ENCODE results near the gene HAND1. TPM values are rescaled to one million over a fixed set of nuclear protein-coding genes. Genes with fewer than 3 reads are reported as not detected.

The HAND1 gene
- total RNA-seq, 4 donors from 2014 or later = not detected

DNA sequence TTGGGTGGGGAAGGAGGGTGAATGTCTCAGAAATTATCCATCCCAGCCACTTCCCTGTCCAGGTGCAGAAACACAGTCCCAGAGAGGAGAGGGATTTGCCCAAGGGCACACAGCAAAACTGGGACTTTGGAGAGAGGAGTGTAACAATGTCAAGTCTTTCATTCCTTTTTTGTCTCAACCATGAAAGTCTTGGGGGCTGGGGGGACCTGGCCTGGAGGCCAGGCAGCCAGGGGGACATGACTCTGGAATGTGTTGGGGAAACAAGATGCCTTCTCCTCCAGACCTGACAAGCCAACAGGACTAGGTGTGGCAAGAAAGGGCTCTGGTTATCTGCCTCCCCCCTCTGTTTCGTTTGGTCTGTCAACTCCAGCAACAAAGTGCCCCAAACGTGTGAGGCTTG, 13.9 kb upstream of the HAND1 start:
- WGBS, 2 donors = 29 to 43% methylated on average over 1 to 2 of the region's 2 CpGs
- H3K4me3 ChIP-seq = no peak overlapping the region
- DNase-seq = no peak
- H3K36me3 ChIP-seq = no peaks in the 10 kb centered on the region
- peaks cover 0 to 99% (median under 1%) of the 10 kb centered on the region in 4 donors for H3K27me3 ChIP-seq
- no peak overlapping the region for H3K27ac ChIP-seq
- no peaks in the 10 kb centered on the region for H3K9me3 ChIP-seq
- H3K4me1 ChIP-seq = no peaks in the 10 kb centered on the region
- intact Hi-C loops (cut with DNase I) = no loop called here
- TF ChIP-seq POLR2A (IDR thresholded peaks at IDR 0.05) = no peak
- TF ChIP-seq, protein P1, sequence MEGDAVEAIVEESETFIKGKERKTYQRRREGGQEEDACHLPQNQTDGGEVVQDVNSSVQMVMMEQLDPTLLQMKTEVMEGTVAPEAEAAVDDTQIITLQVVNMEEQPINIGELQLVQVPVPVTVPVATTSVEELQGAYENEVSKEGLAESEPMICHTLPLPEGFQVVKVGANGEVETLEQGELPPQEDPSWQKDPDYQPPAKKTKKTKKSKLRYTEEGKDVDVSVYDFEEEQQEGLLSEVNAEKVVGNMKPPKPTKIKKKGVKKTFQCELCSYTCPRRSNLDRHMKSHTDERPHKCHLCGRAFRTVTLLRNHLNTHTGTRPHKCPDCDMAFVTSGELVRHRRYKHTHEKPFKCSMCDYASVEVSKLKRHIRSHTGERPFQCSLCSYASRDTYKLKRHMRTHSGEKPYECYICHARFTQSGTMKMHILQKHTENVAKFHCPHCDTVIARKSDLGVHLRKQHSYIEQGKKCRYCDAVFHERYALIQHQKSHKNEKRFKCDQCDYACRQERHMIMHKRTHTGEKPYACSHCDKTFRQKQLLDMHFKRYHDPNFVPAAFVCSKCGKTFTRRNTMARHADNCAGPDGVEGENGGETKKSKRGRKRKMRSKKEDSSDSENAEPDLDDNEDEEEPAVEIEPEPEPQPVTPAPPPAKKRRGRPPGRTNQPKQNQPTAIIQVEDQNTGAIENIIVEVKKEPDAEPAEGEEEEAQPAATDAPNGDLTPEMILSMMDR (IDR thresholded peaks at IDR 0.05) = no peak

DNA sequence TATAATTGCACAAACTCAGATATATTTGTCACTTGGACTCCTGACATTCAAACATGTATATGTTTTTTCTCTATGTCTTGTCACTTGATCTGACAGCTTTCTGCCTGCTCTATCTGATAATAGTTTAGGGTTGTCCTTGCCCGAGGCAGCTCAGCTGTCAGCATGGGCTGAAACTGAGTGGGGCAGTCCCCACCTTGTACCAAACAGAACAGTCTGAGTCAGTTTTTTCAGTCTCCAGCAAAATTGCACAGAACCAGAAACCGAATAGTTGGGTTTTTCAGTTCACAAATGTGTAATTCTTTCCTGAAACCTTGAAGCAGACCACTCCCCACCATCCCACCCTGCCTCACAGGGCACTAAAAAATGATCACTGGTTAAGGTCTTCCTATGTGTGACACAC, 9.5 kb upstream of the HAND1 start:
- Histone ChIP-seq H3K9me3 (no peaks in the 10 kb centered on the region), H3K27ac (no peak overlapping the region), H3K4me3 (no peak overlapping the region), H3K36me3 (no peaks in the 10 kb centered on the region), H3K27me3 (peaks cover 13 to 100% (median 36%) of the 10 kb centered on the region in 4 donors), H3K4me1 (peaks cover 0 to 19% (median 0%) of the 10 kb centered on the region in 3 donors)
- TF ChIP-seq POLR2A (IDR thresholded peaks at IDR 0.05) = no peak
- TF ChIP-seq, protein P1 (IDR thresholded peaks at IDR 0.05) = no peak
- DNase-seq = no peak
- intact Hi-C loops (cut with DNase I) = no loop called here
- 37 to 44% methylated on average over 2 of the region's 2 CpGs for WGBS, 2 donors

DNA sequence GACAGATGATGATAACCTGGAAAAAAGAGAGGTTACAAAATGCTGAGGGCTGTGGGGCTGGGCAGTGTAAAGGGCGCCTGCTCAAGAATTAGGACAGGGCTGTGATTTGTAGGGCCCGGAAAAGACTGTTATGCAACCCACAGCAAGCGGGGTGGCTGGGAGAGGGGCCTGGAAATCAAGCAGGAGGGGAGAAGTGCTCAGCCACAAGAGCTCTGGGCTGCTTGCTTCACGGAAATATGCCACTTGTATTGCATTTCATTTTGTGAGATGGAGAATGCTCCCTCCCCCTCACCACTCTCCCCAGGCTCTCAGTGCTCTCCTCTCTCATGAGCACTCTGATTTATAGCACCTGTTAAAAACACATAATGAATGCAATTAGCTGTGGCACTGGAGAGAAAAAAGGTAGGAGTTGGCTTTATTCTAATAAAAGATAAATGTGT, 8.4 kb upstream of the HAND1 start:
- Histone ChIP-seq H3K36me3 (no peaks in the 10 kb centered on the region), H3K27ac (no peak overlapping the region), H3K9me3 (no peaks in the 10 kb centered on the region), H3K4me1 (peaks cover 0 to 23% (median 0%) of the 10 kb centered on the region in 3 donors), H3K27me3 (peaks cover 21 to 100% (median 47%) of the 10 kb centered on the region in 4 donors), H3K4me3 (no peak overlapping the region)
- no peak for DNase-seq
- TF ChIP-seq POLR2A (IDR thresholded peaks at IDR 0.05) = no peak
- intact Hi-C loops (cut with DNase I) = no loop called here
- WGBS, 2 donors = 13 to 14% methylated on average over 4 of the region's 4 CpGs

DNA sequence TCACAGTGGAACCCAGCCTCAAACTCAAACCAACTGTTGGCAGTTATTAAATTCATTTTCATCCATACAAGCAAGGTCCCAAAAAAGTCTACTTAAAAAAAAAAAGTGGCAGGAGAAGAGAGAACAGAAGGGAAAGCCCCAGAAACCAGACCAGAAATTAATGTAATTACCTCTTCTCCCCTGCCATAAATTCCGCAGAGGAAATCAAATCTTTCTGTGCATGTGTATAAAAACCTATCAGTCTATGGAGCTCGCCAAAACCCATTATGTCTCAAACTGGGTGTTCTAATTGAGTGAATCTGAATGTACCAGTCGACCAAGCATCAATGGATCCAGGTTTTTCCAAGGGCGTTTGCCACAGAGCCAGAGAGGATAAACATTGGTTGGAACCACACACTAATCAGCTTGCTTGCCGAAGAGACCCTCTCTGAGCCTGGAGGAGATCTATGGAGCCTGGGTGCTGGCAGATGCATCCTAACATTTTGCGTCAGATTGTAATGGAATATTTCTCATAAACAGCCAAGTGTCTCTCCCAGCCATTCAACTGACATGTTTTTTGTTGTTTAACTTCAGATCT, 7.9 kb upstream of the HAND1 start:
- intact Hi-C loops (cut with DNase I) = no loop called here
- 10 to 21% methylated on average over 5 to 6 of the region's 6 CpGs for WGBS, 2 donors
- no peak overlapping the region for H3K27ac ChIP-seq

DNA sequence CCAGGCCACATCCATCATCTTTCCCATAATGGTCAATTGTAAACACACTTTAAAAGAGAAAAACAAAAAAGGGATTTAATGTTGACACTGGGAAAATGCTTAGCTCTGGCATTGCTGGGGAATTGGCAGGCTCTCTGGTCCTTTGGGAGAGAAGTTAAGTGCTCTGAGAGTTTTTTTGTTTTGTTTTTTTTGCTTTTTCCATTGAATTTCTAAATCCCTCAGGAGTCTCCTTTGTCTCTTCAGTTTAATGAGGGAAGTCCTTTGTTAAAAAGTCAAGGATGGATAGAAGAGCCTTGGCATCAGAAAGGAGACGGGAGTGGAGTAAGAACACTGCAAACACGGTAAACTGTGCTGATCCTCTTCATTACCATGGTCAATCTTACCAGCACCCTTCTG, 7.1 kb upstream of the HAND1 start:
- no peaks in the 10 kb centered on the region for H3K9me3 ChIP-seq
- H3K4me3 ChIP-seq = no peak overlapping the region
- no peak overlapping the region for H3K27ac ChIP-seq
- peaks cover 0 to 26% (median 0%) of the 10 kb centered on the region in 3 donors for H3K4me1 ChIP-seq
- H3K27me3 ChIP-seq = peaks cover 30 to 100% (median 59%) of the 10 kb centered on the region in 4 donors
- no peak for TF ChIP-seq POLR2A (IDR thresholded peaks at IDR 0.05)
- TF ChIP-seq, protein P1 (IDR thresholded peaks at IDR 0.05) = no peak
- no peaks in the 10 kb centered on the region for H3K36me3 ChIP-seq
- no peak for DNase-seq
- intact Hi-C loops (cut with DNase I) = no loop called here
- 6 to 12% methylated on average over 2 of the region's 2 CpGs for WGBS, 2 donors

More for the DNA sequence above, 7.9 kb upstream of the HAND1 start:
- Histone ChIP-seq H3K4me3 (no peak overlapping the region), H3K36me3 (no peaks in the 10 kb centered on the region), H3K27me3 (peaks cover 27 to 100% (median 52%) of the 10 kb centered on the region in 4 donors), H3K9me3 (no peaks in the 10 kb centered on the region), H3K4me1 (peaks cover 0 to 23% (median 0%) of the 10 kb centered on the region in 3 donors)
- no peak for DNase-seq
- TF ChIP-seq, protein P1 (IDR thresholded peaks at IDR 0.05) = no peak
- no peak for TF ChIP-seq POLR2A (IDR thresholded peaks at IDR 0.05)
